ENCODE data around the gene C2CD5.

Gene C2CD5

GRCh38 chr12:22416801-22417200, 127.5 kb downstream of the C2CD5 start:
- no peak for DNase-seq (ENCODE audit: low read depth in 4 of 4, low spot score in 1 of 4)

GRCh38 chr12:22415342-22416309, 128.7 kb downstream of the C2CD5 start:
- DNase-seq (ENCODE audit: low read depth in 4 of 4, low spot score in 1 of 4) = no peak

GRCh38 chr12:22414742-22415141, 129.6 kb downstream of the C2CD5 start:
- no peak for DNase-seq (ENCODE audit: low read depth in 4 of 4, low spot score in 1 of 4)

GRCh38 chr12:22413592-22413991, 130.8 kb downstream of the C2CD5 start:
- DNase-seq (ENCODE audit: low read depth in 4 of 4, low spot score in 1 of 4) = no peak

GRCh38 chr12:22412581-22412980, 131.8 kb downstream of the C2CD5 start:
- no peak for DNase-seq (ENCODE audit: low read depth in 4 of 4, low spot score in 1 of 4)

GRCh38 chr12:22410486-22410885, 133.9 kb downstream of the C2CD5 start:
- DNase-seq (ENCODE audit: low read depth in 4 of 4, low spot score in 1 of 4) = no peak

GRCh38 chr12:22409377-22410164, 134.8 kb downstream of the C2CD5 start:
- no peak for DNase-seq (ENCODE audit: low read depth in 4 of 4, low spot score in 1 of 4)

- DNase-seq (ENCODE audit: low read depth in 4 of 4, low spot score in 1 of 4) = no peak
These were observed 135.5 kb downstream of the C2CD5 start for GRCh38 chr12:22408610-22409376.

- DNase-seq (ENCODE audit: low read depth in 4 of 4, low spot score in 1 of 4) = no peak
These were observed 136.9 kb downstream of the C2CD5 start for GRCh38 chr12:22407397-22407796.

- no peak for DNase-seq (ENCODE audit: low read depth in 4 of 4, low spot score in 1 of 4)
These were observed 137.7 kb downstream of the C2CD5 start for GRCh38 chr12:22406627-22407026.

- no peak for DNase-seq (ENCODE audit: low read depth in 4 of 4, low spot score in 1 of 4)
These were observed 144.7 kb downstream of the C2CD5 start for GRCh38 chr12:22399464-22400180.

All from stimulated activated CD4-positive, alpha-beta T cell treated with anti-CD3 and anti-CD28 coated beads, Interleukin-1b, Interleukin-23, amount 100 ng/mL, for 24 hours (primary cell).